ENCODE results near the gene NFATC2. TPM values are rescaled to one million over a fixed set of nuclear protein-coding genes. Genes with fewer than 3 reads are reported as not detected.

Gene NFATC2
- total and polyA plus RNA-seq, 2 of the 8 experiments (the other 6 are each of a cell fraction or from before 2014, with no cell fraction given): 0.27 to 0.91 TPM

GRCh38 chr20:51461306-51461705, 81.2 kb downstream of the NFATC2 start:
- Histone ChIP-seq H2AFZ (ENCODE audit: low read length) (no peak overlapping the region), H2BK120ac (replicated peaks; ENCODE audit: low read depth, low read length) (no peak overlapping the region), H3K9me3 (ENCODE audit: insufficient read depth in 2 of 2, low read depth in 1 of 2, low read length in 1 of 2) (no peaks in the 10 kb centered on the region), H4K91ac (replicated peaks; ENCODE audit: insufficient read length, low read length) (no peak overlapping the region), H3K56ac (replicated peaks; ENCODE audit: insufficient read length, low read depth, low read length) (no peak overlapping the region), H2AK5ac (ENCODE audit: low read depth, low read length) (no peak overlapping the region), H3K27ac (ENCODE audit: low read depth, low read length) (no peak overlapping the region), H3K79me1 (ENCODE audit: low read depth, low read length) (no peaks in the 10 kb centered on the region), H4K20me1 (replicated peaks in 1 of 2; ENCODE audit: control insufficient read depth in 1 of 2, insufficient read depth in 2 of 2, low read length in 2 of 2) (no peaks in the 10 kb centered on the region), H3K18ac (ENCODE audit: extremely low read depth, low read length) (no peak overlapping the region), H3K27me3 (replicated peaks in 1 of 4; ENCODE audit: control insufficient read depth in 3 of 4, extremely low read depth in 1 of 4, insufficient read depth in 3 of 4, low read length in 3 of 4) (no peaks in the 10 kb centered on the region), H3K4me2 (ENCODE audit: insufficient read depth in 1 of 2, low read depth in 2 of 2, low read length in 2 of 2) (no peak overlapping the region), H3K4me1 (replicated peaks in 1 of 4; ENCODE audit: control insufficient read depth in 3 of 4, insufficient read depth in 4 of 4, low read length in 3 of 4) (no peaks in the 10 kb centered on the region), H2BK5ac (ENCODE audit: low read depth, low read length) (no peak overlapping the region), H2BK12ac (ENCODE audit: low read depth, low read length) (peak overlapping the region; percentile 50; the same call in 1 of the 2 replicates), H4K8ac (ENCODE audit: extremely low read depth, insufficient read depth, low read length) (no peak overlapping the region), H3K79me2 (ENCODE audit: control insufficient read depth in 1 of 2, insufficient read depth in 2 of 2, low read length in 2 of 2) (no peaks in the 10 kb centered on the region), H2BK15ac (ENCODE audit: low read length) (no peak overlapping the region), H4K5ac (ENCODE audit: insufficient read length, low read depth, low read length) (no peak overlapping the region), H3K9ac (replicated peaks in 1 of 4; ENCODE audit: extremely low read depth in 1 of 4, low read depth in 3 of 4, low read length in 3 of 4) (no peak overlapping the region), H3K14ac (ENCODE audit: insufficient read length) (no peak overlapping the region), H2BK20ac (ENCODE audit: low read length) (no peak overlapping the region), H3K36me3 (ENCODE audit: control insufficient read depth in 2 of 4, insufficient read depth in 4 of 4, low read length in 3 of 4) (no peaks in the 10 kb centered on the region), H3K4me3 (ENCODE audit: extremely low read depth in 1 of 4, insufficient read depth in 2 of 4, low read depth in 3 of 4, low read length in 4 of 4) (no peak overlapping the region), H3K4ac (replicated peaks; ENCODE audit: insufficient read length, low read depth, low read length) (no peak overlapping the region), H3K23ac (ENCODE audit: insufficient read length) (no peak overlapping the region), H3K23me2 (ENCODE audit: low read depth, low read length) (no peaks in the 10 kb centered on the region)
- ChIA-PET CTCF (ENCODE audit: partially characterized antibody) (interaction anchor here (0.8 to 1.5 kb wide), 5 partner anchors 10 to 472 kb away, joined by 3 read pairs; no protein-coding TSS in a partner anchor), POLR2A (ENCODE audit: partially characterized antibody) (no interaction called here)
- DNase-seq (ENCODE audit: low read depth in 1 of 2, low spot score in 2 of 2) (no peak), FAIRE-seq (no peak)
- WGBS, 2 experiments (ENCODE audit: extremely low coverage in 1 of 2, insufficient coverage in 1 of 2, insufficient read length in 1 of 2, insufficient replicate concordance in 2 of 2, low coverage in 1 of 2, low lambda C conversion rate in 2 of 2, missing lambda C conversion rate in 1 of 2): 84% methylated on average over 8 of the region's 8 CpGs; no CpG with 5 or more reads in 1 of the 2 experiments
- no peak for TF ChIP-seq TAF1 (IDR thresholded peaks at IDR 0.05; ENCODE audit: low read depth, low read length)
- no peak for TF ChIP-seq CHD2 (IDR thresholded peaks at IDR 0.05; ENCODE audit: low read length)
- no peak for TF ChIP-seq ZNF274 (IDR thresholded peaks at IDR 0.05; ENCODE audit: borderline replicate concordance, extremely low read depth, low read length)
- no peak for TF ChIP-seq POLR2AphosphoS5 (IDR thresholded peaks at IDR 0.05; ENCODE audit: low read depth, low read length)
- TF ChIP-seq HDAC2 (IDR thresholded peaks at IDR 0.05; ENCODE audit: borderline replicate concordance in 1 of 2, low read depth in 2 of 2, low read length in 2 of 2): no peak
- no peak for TF ChIP-seq SAP30 (IDR thresholded peaks at IDR 0.05; ENCODE audit: insufficient read depth, insufficient replicate concordance, low read length)
- no peak for TF ChIP-seq RFX5 (IDR thresholded peaks at IDR 0.05; ENCODE audit: borderline replicate concordance, low read depth, low read length)
- no peak for TF ChIP-seq RBBP5 (IDR thresholded peaks at IDR 0.05; ENCODE audit: borderline replicate concordance, low read depth, low read length)
- no peak for TF ChIP-seq POLR2A (IDR thresholded peaks at IDR 0.05; ENCODE audit: control extremely low read depth in 1 of 2, low read depth in 2 of 2, low read length in 2 of 2)
- TF ChIP-seq RXRA (IDR thresholded peaks at IDR 0.05; ENCODE audit: insufficient read depth, low read depth, low read length): no peak
- TF ChIP-seq MAX (IDR thresholded peaks at IDR 0.05): no peak
- no peak for TF ChIP-seq CHD1 (IDR thresholded peaks at IDR 0.05; ENCODE audit: low read depth, low read length)
- TF ChIP-seq FOSL1 (IDR thresholded peaks at IDR 0.05; ENCODE audit: insufficient read depth, low read depth, low read length): no peak
- TF ChIP-seq TEAD4 (IDR thresholded peaks at IDR 0.05; ENCODE audit: low read depth, low read length): no peak
- TF ChIP-seq MAFK (IDR thresholded peaks at IDR 0.05; ENCODE audit: low read depth, low read length): no peak
